H1 (cell line): ENCODE measurements around the gene NOS1AP. TPM values are rescaled to one million over a fixed set of nuclear protein-coding genes. Genes with fewer than 3 reads are reported as not detected.

Source experiments
- CTCF ChIA-PET: fragments of 300-600 bp; sonication (Branson Sonifier 250); formaldehyde crosslinking; loops from one replicate; lab custom pipeline; 2021; ENCODE audit not compliant: partially characterized antibody; lab: Charles Lee
- POLR2A ChIA-PET: fragments of 300-600 bp; sonication (Branson Sonifier 250); formaldehyde crosslinking; loops from one replicate; lab custom pipeline; 2021; ENCODE audit warnings: inconsistent platforms; ENCODE audit not compliant: partially characterized antibody; lab: Charles Lee
- DNase-seq, 2 experiments: peaks; one replicate each; pipeline versions ENCODE4 v3.0.0 to v3.0.0-alpha.2; 2010 to 2022; ENCODE audit warnings: low spot score in 2 of 2, low read depth in 1 of 2, mixed read lengths in 1 of 2
- FAIRE-seq: peaks from 2 replicates; lab custom pipeline; 2011; peaks lifted over from hg19 to GRCh38; lab: Jason Lieb, UNC
- H2AFZ ChIP-seq: 2 replicates; pipeline ENCODE4 v1.8.1; 2012; ENCODE audit warnings: low read length, inconsistent platforms
- H2AK5ac ChIP-seq: 2 replicates; pipeline ENCODE4 v1.6.1; 2013; ENCODE audit warnings: low read depth, low read length
- H2BK120ac ChIP-seq: replicated peaks from 2 replicates; pipeline ENCODE3; 2013; ENCODE audit warnings: low read depth, low read length, inconsistent platforms
- H2BK12ac ChIP-seq: 2 replicates; pipeline ENCODE4 v1.6.1; 2013; ENCODE audit warnings: low read depth, low read length
- H2BK15ac ChIP-seq: 2 replicates; pipeline ENCODE4 v1.6.1; 2013; ENCODE audit warnings: low read length
- H2BK20ac ChIP-seq: 2 replicates; pipeline ENCODE4 v1.6.1; 2013; ENCODE audit warnings: low read length
- H2BK5ac ChIP-seq: 2 replicates; pipeline ENCODE4 v1.6.1; 2013; ENCODE audit warnings: low read depth, low read length
- H3K14ac ChIP-seq: 2 replicates; pipeline ENCODE4 v1.6.1; 2013; ENCODE audit warnings: inconsistent platforms; ENCODE audit not compliant: insufficient read length
- H3K18ac ChIP-seq: 2 replicates; pipeline ENCODE4 v1.6.1; 2013; ENCODE audit warnings: low read length; ENCODE audit errors: extremely low read depth
- H3K23ac ChIP-seq: 2 replicates; pipeline ENCODE4 v1.6.1; 2013; ENCODE audit warnings: inconsistent platforms; ENCODE audit not compliant: insufficient read length
- H3K23me2 ChIP-seq: 2 replicates; pipeline ENCODE4 v1.6.1; 2013; ENCODE audit warnings: low read depth, low read length
- H3K27ac ChIP-seq: 2 replicates; pipeline ENCODE4 v1.6.1; 2011; ENCODE audit warnings: low read depth, low read length, inconsistent platforms
- H3K27me3 ChIP-seq, 4 experiments: replicated peaks in 1 of 4; 1 replicate in 1 of 4; 2 replicates in 3 of 4; pipeline versions ENCODE4 v1.6.1 to v1.8.1; 2011 to 2013; ENCODE audit warnings: low read length in 3 of 4, mild to moderate bottlenecking in 3 of 4, inconsistent platforms in 2 of 4, mixed read lengths in 2 of 4, moderate library complexity in 1 of 4; ENCODE audit not compliant: control insufficient read depth in 3 of 4, insufficient read depth in 3 of 4; ENCODE audit errors: extremely low read depth in 1 of 4
- H3K36me3 ChIP-seq, 4 experiments: 2 replicates each; pipeline versions ENCODE4 v1.6.1 to v1.8.1; 2011 to 2013; ENCODE audit warnings: mild to moderate bottlenecking in 4 of 4, low read length in 3 of 4, moderate library complexity in 2 of 4, control low read depth in 1 of 4, inconsistent platforms in 1 of 4; ENCODE audit not compliant: insufficient read depth in 4 of 4, control insufficient read depth in 2 of 4
- H3K4ac ChIP-seq: replicated peaks from 2 replicates; pipeline ENCODE3; 2013; ENCODE audit warnings: low read length, low read depth, mixed read lengths, inconsistent platforms; ENCODE audit not compliant: insufficient read length
- H3K4me1 ChIP-seq, 4 experiments: replicated peaks in 1 of 4; 1 replicate in 1 of 4; 2 replicates in 3 of 4; pipeline versions ENCODE4 v1.6.1 to v1.8.1; 2011 to 2013; ENCODE audit warnings: low read length in 3 of 4, inconsistent platforms in 2 of 4, mixed read lengths in 1 of 4; ENCODE audit not compliant: insufficient read depth in 4 of 4, control insufficient read depth in 3 of 4
- H3K4me2 ChIP-seq, 2 experiments: 2 replicates each; pipeline versions ENCODE4 v1.6.1 to v1.8.1; 2011 to 2013; ENCODE audit warnings: low read depth in 2 of 2, low read length in 2 of 2, control low read depth in 1 of 2, inconsistent platforms in 1 of 2, mild to moderate bottlenecking in 1 of 2; ENCODE audit not compliant: insufficient read depth in 1 of 2
- H3K4me3 ChIP-seq, 4 experiments: fragments of 200-600, 300-600 bp in 1 of 4; sonication (generic), shearing (Covaris generic), sonication (Bioruptor Twin) in 1 of 4; 2 replicates each; pipeline versions ENCODE4 v1.5.1 to v1.8.1; 2011 to 2016; ENCODE audit warnings: low read length in 4 of 4, low read depth in 3 of 4, control low read depth in 2 of 4, inconsistent platforms in 2 of 4, mild to moderate bottlenecking in 2 of 4, mixed read lengths in 1 of 4, moderate library complexity in 1 of 4; ENCODE audit not compliant: insufficient read depth in 2 of 4; ENCODE audit errors: extremely low read depth in 1 of 4
- H3K56ac ChIP-seq: replicated peaks from 2 replicates; pipeline ENCODE3; 2013; ENCODE audit warnings: low read depth, mild to moderate bottlenecking, mixed read lengths, low read length, inconsistent platforms; ENCODE audit not compliant: insufficient read length
- H3K79me1 ChIP-seq: 2 replicates; pipeline ENCODE4 v1.6.1; 2013; ENCODE audit warnings: low read depth, low read length, control low read depth
- H3K79me2 ChIP-seq, 2 experiments: 2 replicates each; pipeline versions ENCODE4 v1.6.1 to v1.8.1; 2012 to 2013; ENCODE audit warnings: low read length in 2 of 2, mild to moderate bottlenecking in 2 of 2, inconsistent platforms in 1 of 2; ENCODE audit not compliant: insufficient read depth in 2 of 2, control insufficient read depth in 1 of 2
- H3K9ac ChIP-seq, 4 experiments: replicated peaks in 1 of 4; 1 replicate in 1 of 4; 2 replicates in 3 of 4; pipeline versions ENCODE4 v1.6.1 to v1.8.1; 2011 to 2013; ENCODE audit warnings: low read depth in 3 of 4, low read length in 3 of 4, control low read depth in 2 of 4, mild to moderate bottlenecking in 2 of 4, moderate library complexity in 2 of 4, inconsistent platforms in 1 of 4; ENCODE audit errors: extremely low read depth in 1 of 4
- H3K9me3 ChIP-seq, 2 experiments: 2 replicates each; pipeline versions ENCODE4 v1.6.1 to v1.8.1; 2012 to 2013; ENCODE audit warnings: mild to moderate bottlenecking in 2 of 2, moderate library complexity in 2 of 2, control low read depth in 1 of 2, inconsistent platforms in 1 of 2, low read depth in 1 of 2, low read length in 1 of 2, mixed read lengths in 1 of 2; ENCODE audit not compliant: insufficient read depth in 2 of 2
- H4K20me1 ChIP-seq, 2 experiments: replicated peaks in 1 of 2; 2 replicates each; pipeline versions ENCODE3 to v1.8.1; 2011 to 2013; ENCODE audit warnings: inconsistent platforms in 2 of 2, low read length in 2 of 2, mild to moderate bottlenecking in 1 of 2; ENCODE audit not compliant: insufficient read depth in 2 of 2, control insufficient read depth in 1 of 2
- H4K5ac ChIP-seq: 2 replicates; pipeline ENCODE4 v1.6.1; 2013; ENCODE audit warnings: low read length, low read depth, mixed read lengths, inconsistent platforms; ENCODE audit not compliant: insufficient read length
- H4K8ac ChIP-seq: 2 replicates; pipeline ENCODE4 v1.8.0; 2013; ENCODE audit warnings: mild to moderate bottlenecking, moderate library complexity, low read length, inconsistent platforms; ENCODE audit not compliant: insufficient read depth; ENCODE audit errors: extremely low read depth
- H4K91ac ChIP-seq: replicated peaks from 2 replicates; pipeline ENCODE3; 2013; ENCODE audit warnings: low read length, mixed read lengths, inconsistent platforms; ENCODE audit not compliant: insufficient read length
- CTBP2 ChIP-seq: IDR thresholded peaks from 2 replicates; pipeline ENCODE4 v1.7.0; 2011; ENCODE audit warnings: borderline replicate concordance, mild to moderate bottlenecking, moderate library complexity, mixed read lengths, low read length; ENCODE audit not compliant: insufficient read depth, insufficient read length
- GTF2F1 ChIP-seq: IDR thresholded peaks from 2 replicates; pipeline ENCODE4 v1.6.1; 2012; ENCODE audit warnings: low read depth, low read length, improper control_type of control experiment, borderline replicate concordance
- HDAC2 ChIP-seq, 2 experiments: fragments of 300-600 bp in 1 of 2; sonication (generic) in 1 of 2; IDR thresholded peaks; 2 replicates each; pipeline ENCODE4 v1.6.1; 2011 to 2012; ENCODE audit warnings: low read depth in 2 of 2, low read length in 2 of 2, mild to moderate bottlenecking in 2 of 2, moderate library complexity in 2 of 2, borderline replicate concordance in 1 of 2, inconsistent platforms in 1 of 2
- MAFK ChIP-seq: IDR thresholded peaks from 2 replicates; pipeline ENCODE4 v1.6.1; 2012; ENCODE audit warnings: low read depth, mild to moderate bottlenecking, improper control_type of control experiment, low read length
- NANOG ChIP-seq: IDR thresholded peaks from 2 replicates; pipeline ENCODE4 v1.6.1; 2011; ENCODE audit warnings: low read length, low read depth, mild to moderate bottlenecking, inconsistent platforms; ENCODE audit not compliant: insufficient read depth, poor library complexity, severe bottlenecking
- NRF1 ChIP-seq: IDR thresholded peaks from 2 replicates; pipeline ENCODE4 v1.6.1; 2011; ENCODE audit warnings: mild to moderate bottlenecking, low read depth, low read length, improper control_type of control experiment
- POLR2A ChIP-seq, 2 experiments: IDR thresholded peaks; 1 replicate in 1 of 2; 2 replicates in 1 of 2; pipeline ENCODE4 v1.6.1; 2011; ENCODE audit warnings: low read depth in 2 of 2, low read length in 2 of 2, mild to moderate bottlenecking in 2 of 2; ENCODE audit errors: control extremely low read depth in 1 of 2
- POU5F1 ChIP-seq: IDR thresholded peaks from 2 replicates; pipeline ENCODE4 v1.6.1; 2011; ENCODE audit warnings: low read depth, mild to moderate bottlenecking, low read length, moderate library complexity
- RNF2 ChIP-seq: fragments of 200-900, 300-1000 bp; sonication (generic); IDR thresholded peaks from 2 replicates; pipeline ENCODE4 v1.7.1; 2016; ENCODE audit warnings: borderline replicate concordance, low read depth, mild to moderate bottlenecking, antibody characterized with exemption, low read length; ENCODE audit not compliant: poor library complexity, severe bottlenecking; ENCODE audit errors: missing control alignments
- SIN3A ChIP-seq, 2 experiments: IDR thresholded peaks in 1 of 2; conservative IDR thresholded peaks in 1 of 2; 2 replicates each; pipeline ENCODE4 v1.6.1; 2011 to 2012; ENCODE audit warnings: low read length in 2 of 2, improper control_type of control experiment in 1 of 2, low read depth in 1 of 2, mild to moderate bottlenecking in 1 of 2
- SIRT6 ChIP-seq: IDR thresholded peaks from one replicate; pipeline ENCODE4 v1.7.1; 2012; ENCODE audit warnings: low read length, inconsistent platforms
- SIX5 ChIP-seq: IDR thresholded peaks from 2 replicates; pipeline ENCODE4 v1.6.1; 2011; ENCODE audit warnings: mild to moderate bottlenecking, low read depth, low read length
- SP2 ChIP-seq: IDR thresholded peaks from 2 replicates; pipeline ENCODE4 v1.6.1; 2012; ENCODE audit warnings: mild to moderate bottlenecking, low read length, inconsistent platforms
- SP4 ChIP-seq: IDR thresholded peaks from 2 replicates; pipeline ENCODE4 v1.6.1; 2012; ENCODE audit warnings: low read length, inconsistent platforms
- WGBS, 2 experiments: shearing (Covaris generic) in 1 of 2; methylation state at CpG; one replicate each; pipeline versions ENCODE4 v1.1.6 to v1.1.7; 2013 to 2015; ENCODE audit warnings: low lambda C conversion rate in 2 of 2, mixed read lengths in 2 of 2, inconsistent platforms in 1 of 2, low coverage in 1 of 2, missing lambda C conversion rate in 1 of 2; ENCODE audit not compliant: insufficient replicate concordance in 2 of 2, insufficient coverage in 1 of 2, insufficient read length in 1 of 2; ENCODE audit errors: extremely low coverage in 1 of 2, missing lambda C conversion rate in 1 of 2; 5-methylcytosine and 5-hydroxymethylcytosine counted together
- polyA plus RNA-seq, 7 experiments: library from polyadenylated mRNA; depleted of rRNA in 3 of 7; stranded (reverse) in 5 of 7; unstranded in 2 of 7; fragments of >200 nt in 5 of 7; fragments of 200-250 nt in 2 of 7; gene quantifications; 1 replicate in 5 of 7; 2 replicates in 1 of 7; 4 replicates in 1 of 7; pipeline versions ENCODE4 v1.2.1 to v1.2.3, GENCODE V29; 2011 to 2013; ENCODE audit warnings: missing spikeins in 2 of 7, mixed read lengths in 2 of 7
- total RNA-seq: library from RNA; stranded (reverse); fragmentation: NEBNext Ultra II Directional; extraction: Animal tissue kit (Norgen Biotek cat#: 25700); gene quantifications from 2 replicates; pipeline ENCODE4 v1.2.1, GENCODE V29; 2021

NOS1AP gene
- total and polyA plus RNA-seq, 2 of the 8 experiments (the other 6 are each of a cell fraction or from before 2014, with no cell fraction given), result 2.4 to 12.1 TPM

DNA sequence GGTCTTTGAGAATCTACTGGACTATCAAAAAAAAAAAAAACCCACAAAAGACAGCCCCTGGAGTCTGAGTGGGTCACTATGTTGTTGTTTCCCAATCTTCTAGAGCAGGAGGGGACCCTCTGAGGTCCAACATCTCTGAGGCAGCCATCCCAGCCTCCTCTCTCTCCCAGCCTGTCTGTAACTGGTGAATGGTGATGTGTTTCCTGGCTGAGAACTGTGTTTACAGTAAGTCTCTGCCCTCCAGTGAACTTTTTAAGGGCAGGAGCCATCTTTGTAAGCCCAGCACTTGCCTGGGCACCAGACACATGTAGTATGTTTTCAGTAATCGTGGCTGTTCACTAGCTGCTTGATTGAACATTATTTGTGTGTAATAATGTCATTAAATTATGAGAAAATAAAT is 221.5 kb downstream of the NOS1AP start:
- H3K27ac ChIP-seq, result no peak overlapping the region
- H3K56ac ChIP-seq, result no peak overlapping the region
- no peaks in the 10 kb centered on the region for H3K9me3 ChIP-seq
- no peak overlapping the region for H3K23ac ChIP-seq
- TF ChIP-seq SIRT6 (no peak), SP4 (no peak), SIX5 (no peak), POLR2A (IDR thresholded peaks at IDR 0.05; ENCODE audit: control extremely low read depth in 1 of 2, low read depth in 2 of 2, low read length in 2 of 2) (no peak), NRF1 (no peak), MAFK (no peak), SP2 (no peak), CTBP2 (no peak), SIN3A (conservative IDR thresholded peaks at IDR 0.05 in 1 of 2, IDR thresholded peaks at IDR 0.05 in 1 of 2; ENCODE audit: low read depth in 1 of 2, low read length in 2 of 2) (no peak), RNF2 (no peak), HDAC2 (IDR thresholded peaks at IDR 0.05; ENCODE audit: borderline replicate concordance in 1 of 2, low read depth in 2 of 2, low read length in 2 of 2) (no peak), GTF2F1 (no peak), POU5F1 (no peak), NANOG (no peak)
- TF ChIP-seq, all 59 proteins: peak for 0
- H4K91ac ChIP-seq, result no peak overlapping the region
- H3K4ac ChIP-seq, result no peak overlapping the region
- H3K79me2 ChIP-seq, result no peaks in the 10 kb centered on the region
- H3K14ac ChIP-seq, result no peak overlapping the region
- H3K36me3 ChIP-seq, result no peaks in the 10 kb centered on the region; a peak in 1 of 8 replicates
- H2BK15ac ChIP-seq, result no peak overlapping the region
- H2BK20ac ChIP-seq, result no peak overlapping the region
- no peaks in the 10 kb centered on the region for H3K27me3 ChIP-seq
- H3K79me1 ChIP-seq, result no peaks in the 10 kb centered on the region
- H3K4me3 ChIP-seq, result no peak overlapping the region
- H2AFZ ChIP-seq, result no peak overlapping the region
- H2AK5ac ChIP-seq, result no peak overlapping the region
- no peak overlapping the region for H3K18ac ChIP-seq
- H3K4me2 ChIP-seq, result no peak overlapping the region
- H2BK12ac ChIP-seq, result no peak overlapping the region
- H4K5ac ChIP-seq, result no peak overlapping the region
- FAIRE-seq (no peak), DNase-seq (no peak)
- H3K23me2 ChIP-seq, result no peaks in the 10 kb centered on the region; the same call in 1 of the 2 replicates
- WGBS, 2 experiments, result 94% methylated on average over 1 of the region's 1 CpG; no CpG with 5 or more reads in 1 of the 2 experiments
- H4K20me1 ChIP-seq, result no peaks in the 10 kb centered on the region
- ChIA-PET POLR2A (no interaction called here), CTCF (interaction anchor here (0.6 to 1.3 kb wide), 4 partner anchors 10 to 235 kb away, joined by 3 to 4 read pairs (median 3); no protein-coding TSS in a partner anchor)
- no peak overlapping the region for H3K9ac ChIP-seq
- no peaks in the 10 kb centered on the region; a peak in 1 of 7 replicates for H3K4me1 ChIP-seq
- H2BK5ac ChIP-seq, result no peak overlapping the region
- no peak overlapping the region for H2BK120ac ChIP-seq
- no peak overlapping the region for H4K8ac ChIP-seq
